A673 (cell line): ENCODE data around the gene SVBP. TPM values are rescaled to one million over a fixed set of nuclear protein-coding genes. Genes with fewer than 3 reads are reported as not detected.

Source experiments
- BruUV-seq: library from RNA; stranded (reverse); fragments of 400-500 nt; replicated peaks from 2 replicates; lab custom pipeline; 2021; lab: Mats Ljungman, UMichigan
- CTCF ChIA-PET: fragments of 300-600 bp; sonication (Branson Sonifier 250); formaldehyde crosslinking; loops from one replicate; lab custom pipeline; 2022; ENCODE audit warnings: antibody characterized with exemption; lab: Charles Lee
- POLR2A ChIA-PET: fragments of 300-600 bp; sonication (Branson Sonifier 250); formaldehyde crosslinking; loops from one replicate; lab custom pipeline; 2022; ENCODE audit warnings: antibody characterized with exemption; ENCODE audit not compliant: low non-redundant PET; lab: Charles Lee
- DNase-seq: peaks from one replicate; pipeline ENCODE4 v3.0.0-alpha.2; 2015; ENCODE audit warnings: low spot score
- H3K27ac ChIP-seq: fragments of 200-600 bp; sonication (generic); 2 replicates; pipeline ENCODE4 v1.5.1; 2016; ENCODE audit warnings: mixed run types, low read depth, mild to moderate bottlenecking, mixed read lengths, antibody characterized with exemption, low read length; ENCODE audit not compliant: poor library complexity, severe bottlenecking
- H3K27me3 ChIP-seq: fragments of 200-600 bp; sonication (generic); replicated peaks from 2 replicates; pipeline ENCODE4 v1.6.1; 2017; ENCODE audit warnings: mixed run types, low read depth, mild to moderate bottlenecking, mixed read lengths, antibody characterized with exemption, low read length; ENCODE audit not compliant: insufficient read depth, poor library complexity
- H3K36me3 ChIP-seq: fragments of 200-600 bp; sonication (generic); 2 replicates; pipeline ENCODE4 v1.6.1; 2016; ENCODE audit warnings: mixed run types, mild to moderate bottlenecking, mixed read lengths, antibody characterized with exemption, low read length; ENCODE audit not compliant: insufficient read depth, poor library complexity, severe bottlenecking
- H3K4me1 ChIP-seq: fragments of 200-600 bp; sonication (generic); 2 replicates; pipeline ENCODE4 v1.6.1; 2017; ENCODE audit warnings: mixed run types, mild to moderate bottlenecking, mixed read lengths, antibody characterized with exemption, low read length; ENCODE audit not compliant: insufficient read depth, poor library complexity, severe bottlenecking
- H3K4me3 ChIP-seq: fragments of 200-600 bp; sonication (generic); 2 replicates; pipeline ENCODE4 v1.5.1; 2016; ENCODE audit warnings: low read depth, mixed run types, mild to moderate bottlenecking, mixed read lengths, low read length; ENCODE audit not compliant: poor library complexity, severe bottlenecking
- H3K9me3 ChIP-seq: fragments of 200-600 bp; sonication (generic); 2 replicates; pipeline ENCODE4 v1.6.1; 2016; ENCODE audit warnings: mixed run types, low read depth, mild to moderate bottlenecking, mixed read lengths, antibody characterized with exemption, low read length; ENCODE audit not compliant: poor library complexity, severe bottlenecking
- CTCF ChIP-seq: fragments of 300-800, 200-600 bp; sonication (generic); conservative IDR thresholded peaks from 2 replicates; pipeline ENCODE4 v1.5.1; 2017; ENCODE audit warnings: low read depth, mild to moderate bottlenecking, antibody characterized with exemption, low read length, moderate library complexity, mixed read lengths
- EZH2 ChIP-seq: fragments of 200-600 bp; sonication (generic); IDR thresholded peaks from 2 replicates; pipeline ENCODE4 v1.6.1; 2017; ENCODE audit warnings: borderline replicate concordance, low read depth, mild to moderate bottlenecking, mixed read lengths, antibody characterized with exemption, low read length; ENCODE audit not compliant: poor library complexity, severe bottlenecking
- intact Hi-C: fragments of 100-400 bp; cut with micrococcal nuclease; formaldehyde crosslinking; loops from one replicate; pipeline ENCODE4 v1.10.0; 2022; ENCODE audit not compliant: unreplicated experiment
- total RNA-seq: library from RNA; stranded (reverse); gene quantifications from 2 replicates; pipeline ENCODE4 v1.2.3, GENCODE V29; 2021

The SVBP gene
- total RNA-seq, 1 experiment from 2014 or later, result 50.8 TPM

GRCh38 chr1:42835422-42835821 lies 18.2 kb upstream of the SVBP start:
- Histone ChIP-seq H3K27ac (no peak overlapping the region), H3K9me3 (no peaks in the 10 kb centered on the region), H3K4me1 (no peaks in the 10 kb centered on the region), H3K27me3 (no peaks in the 10 kb centered on the region), H3K36me3 (no peaks in the 10 kb centered on the region), H3K4me3 (no peak overlapping the region)
- no peak for DNase-seq
- no TSS peak for BruUV-seq
- POLR2A ChIA-PET, result interaction anchor here (0.6 kb wide), 1 partner anchor 884 kb away, joined by 5 read pairs; no protein-coding TSS in a partner anchor
- TF ChIP-seq EZH2 (no peak), CTCF (no peak)
- intact Hi-C loops, result no loop called here
- CTCF ChIA-PET, result no interaction called here

- H3K4me1 ChIP-seq, result no peaks in the 10 kb centered on the region
- no peaks in the 10 kb centered on the region for H3K27me3 ChIP-seq
- intact Hi-C loops, result no loop called here
- H3K9me3 ChIP-seq, result no peaks in the 10 kb centered on the region
- BruUV-seq, result no TSS peak
- POLR2A ChIA-PET, result no interaction called here
- H3K4me3 ChIP-seq, result no peak overlapping the region
- H3K36me3 ChIP-seq, result no peaks in the 10 kb centered on the region
- DNase-seq, result no peak
- no peak for TF ChIP-seq CTCF
- no peak for TF ChIP-seq EZH2
- no peak overlapping the region for H3K27ac ChIP-seq
- CTCF ChIA-PET, result no interaction called here
These were observed 17.6 kb upstream of the SVBP start for GRCh38 chr1:42834803-42835202.

- H3K36me3 ChIP-seq, result no peaks in the 10 kb centered on the region
- no peak overlapping the region for H3K4me3 ChIP-seq
- no peaks in the 10 kb centered on the region for H3K4me1 ChIP-seq
- no peak for DNase-seq
- ChIA-PET CTCF (interaction anchor here (0.7 kb wide), 1 partner anchor 239 kb away, joined by 3 read pairs; no protein-coding TSS in a partner anchor), POLR2A (no interaction called here)
- no TSS peak for BruUV-seq
- TF ChIP-seq EZH2, result no peak
- no peak for TF ChIP-seq CTCF
- no peak overlapping the region for H3K27ac ChIP-seq
- intact Hi-C loops, result no loop called here
- H3K27me3 ChIP-seq, result no peaks in the 10 kb centered on the region
- H3K9me3 ChIP-seq, result no peaks in the 10 kb centered on the region
These were observed 16.8 kb upstream of the SVBP start for GRCh38 chr1:42833981-42834380.
